ENCODE data around the gene BTBD7.

BTBD7 gene

DNA sequence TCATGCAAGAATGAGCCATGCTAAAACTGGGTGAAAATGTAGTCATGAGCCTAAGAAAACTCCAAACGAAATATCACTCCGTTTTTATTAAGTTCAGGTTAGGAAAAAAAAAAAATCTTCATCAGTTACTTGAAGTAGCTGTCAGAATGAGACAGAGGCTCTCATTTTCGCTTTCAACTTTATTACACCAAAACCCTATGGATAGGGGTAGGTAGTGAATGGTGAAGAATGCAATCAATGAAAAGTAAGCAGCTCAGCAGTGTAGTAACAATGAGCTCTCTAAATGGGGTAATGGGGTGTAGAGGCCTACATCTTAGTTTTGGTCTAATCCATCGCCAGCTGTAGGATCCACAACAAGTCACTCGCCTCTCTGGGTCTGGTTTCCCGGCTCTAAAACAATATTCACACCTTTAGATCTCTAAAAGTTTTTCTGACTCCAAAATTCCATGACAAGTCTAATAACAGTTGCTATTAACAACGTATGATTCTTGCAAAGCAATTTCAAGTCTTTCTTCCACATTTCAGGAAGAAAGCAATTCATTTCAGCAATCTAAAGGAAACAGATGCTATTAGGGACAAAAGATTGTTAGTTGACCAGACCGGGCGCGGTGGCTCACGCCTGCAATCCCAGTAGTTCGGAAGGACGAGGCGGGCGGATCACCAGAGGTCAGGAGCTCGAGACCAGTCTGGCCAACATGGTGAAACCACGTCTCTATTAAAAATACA lies 1.7 kb downstream of the BTBD7 start:
- in situ Hi-C loops (cut with MboI; ENCODE audit: low sequenced_read_pairs) = no loop called here

GRCh38 chr14:93330609-93331000 lies 2.2 kb downstream of the BTBD7 start:
- in situ Hi-C loops (cut with MboI; ENCODE audit: low sequenced_read_pairs) = no loop called here

- in situ Hi-C loops (cut with MboI; ENCODE audit: low sequenced_read_pairs) = no loop called here
These were observed 2.7 kb downstream of the BTBD7 start for GRCh38 chr14:93329965-93330608.

DNA sequence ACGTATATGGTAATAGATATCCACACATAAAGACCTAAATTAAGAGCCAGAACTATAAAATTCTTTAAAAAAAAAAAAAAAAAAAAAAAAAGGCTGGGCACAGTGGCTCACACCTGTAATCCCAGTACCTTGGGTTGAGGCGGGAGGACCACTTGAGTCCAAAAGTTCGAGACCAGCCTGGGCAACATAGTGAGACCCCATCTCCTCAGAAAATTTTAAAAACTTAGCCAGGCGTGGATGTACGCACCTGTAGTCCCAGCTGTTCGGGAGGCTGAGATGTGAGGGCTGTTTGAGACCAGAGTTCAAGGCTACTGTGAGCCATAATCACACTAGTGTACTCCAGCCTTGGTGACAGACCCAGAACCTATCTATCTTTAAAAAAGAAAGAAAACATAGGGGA lies 4.3 kb downstream of the BTBD7 start:
- in situ Hi-C loops (cut with MboI; ENCODE audit: low sequenced_read_pairs) = no loop called here

DNA sequence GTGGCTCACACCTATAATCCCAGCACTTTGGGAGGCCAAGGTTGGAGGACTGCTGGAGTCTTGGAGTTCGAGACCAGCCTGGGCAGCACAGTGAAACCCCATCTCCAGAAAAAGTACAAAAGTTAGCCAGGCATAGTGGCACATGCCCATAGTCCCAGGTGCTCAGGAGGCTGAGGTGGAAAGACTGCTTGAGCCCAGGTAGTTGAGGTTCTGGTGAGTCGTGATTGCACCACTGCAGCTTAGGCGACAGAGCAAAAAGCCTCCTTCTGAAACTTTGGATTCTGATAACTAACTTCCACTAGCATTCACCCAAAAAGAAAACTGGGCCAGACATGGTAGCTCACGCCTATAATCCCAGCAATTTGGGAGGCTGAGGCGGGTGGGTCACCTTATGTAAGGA lies 6.6 kb downstream of the BTBD7 start:
- in situ Hi-C loops (cut with MboI; ENCODE audit: low sequenced_read_pairs) = no loop called here

DNA sequence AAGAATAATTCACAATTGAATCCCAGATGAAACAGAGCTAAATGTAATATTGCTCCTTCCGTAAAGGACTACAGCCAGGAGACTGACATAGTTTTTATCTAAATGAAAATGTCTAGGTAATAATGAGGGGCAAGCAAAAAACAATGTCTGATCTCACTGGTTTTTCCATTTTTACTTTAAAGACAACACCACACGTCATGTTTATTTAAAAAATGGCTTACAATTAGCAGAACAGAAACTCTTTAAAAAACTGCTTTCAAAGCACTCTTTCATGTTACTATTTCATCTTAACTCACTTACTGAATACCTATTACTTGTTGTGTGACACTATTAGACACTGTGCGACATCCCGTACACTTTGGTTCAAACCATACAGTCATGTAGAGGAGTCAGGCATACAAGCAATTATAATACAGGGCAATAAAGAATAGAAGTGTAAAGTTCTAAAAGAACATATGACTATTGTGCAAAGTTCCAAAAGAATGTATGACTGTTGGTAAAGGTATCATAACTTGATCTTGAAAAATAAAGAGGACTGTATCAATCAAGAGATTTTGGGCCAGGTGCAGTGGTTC lies 9.1 kb downstream of the BTBD7 start:
- in situ Hi-C loops (cut with MboI; ENCODE audit: low sequenced_read_pairs) = no loop called here

GRCh38 chr14:93322929-93323599 lies 9.8 kb downstream of the BTBD7 start:
- in situ Hi-C loops (cut with MboI; ENCODE audit: low sequenced_read_pairs) = no loop called here

- in situ Hi-C loops (cut with MboI; ENCODE audit: low sequenced_read_pairs) = no loop called here
These were observed 12.3 kb downstream of the BTBD7 start for GRCh38 chr14:93320489-93320888.

DNA sequence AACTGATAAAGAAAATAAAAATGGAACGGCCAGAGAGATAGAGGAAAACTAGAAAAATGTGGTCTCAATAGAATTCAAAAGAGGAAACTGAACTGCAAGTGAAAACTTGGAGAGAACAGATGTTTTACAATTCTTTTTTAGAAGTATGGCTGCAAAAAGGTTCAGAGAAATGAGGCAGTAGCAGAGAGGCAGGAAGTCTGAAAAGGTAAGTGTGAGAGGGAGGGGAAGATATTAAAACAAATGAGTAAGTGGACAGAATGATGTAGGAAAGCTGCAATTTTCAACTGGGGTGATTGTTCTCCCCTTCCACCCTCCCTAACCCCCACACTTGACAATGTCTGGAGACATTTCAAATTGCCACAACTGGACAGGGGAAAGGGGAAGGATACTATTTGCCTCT lies 12.9 kb downstream of the BTBD7 start:
- in situ Hi-C loops (cut with MboI; ENCODE audit: low sequenced_read_pairs) = no loop called here

DNA sequence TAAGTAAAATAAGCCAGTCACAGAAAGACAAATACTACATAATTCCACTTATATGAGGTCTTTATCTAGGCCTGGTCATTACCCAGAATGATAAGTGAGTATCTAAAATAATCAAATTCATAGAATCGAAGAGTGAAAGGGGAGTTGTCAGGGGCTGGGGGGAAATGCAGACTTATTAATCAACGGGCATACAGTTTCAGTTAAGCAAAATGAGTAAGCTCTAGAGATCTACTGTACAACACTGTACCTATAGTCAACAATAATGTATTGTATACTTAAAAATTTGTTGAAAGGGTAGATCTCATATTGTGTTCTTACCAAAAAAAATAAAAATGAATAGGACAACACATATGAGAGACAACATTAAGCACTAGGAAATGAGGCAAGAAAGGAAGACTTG lies 13.3 kb downstream of the BTBD7 start:
- in situ Hi-C loops (cut with MboI; ENCODE audit: low sequenced_read_pairs) = no loop called here

DNA sequence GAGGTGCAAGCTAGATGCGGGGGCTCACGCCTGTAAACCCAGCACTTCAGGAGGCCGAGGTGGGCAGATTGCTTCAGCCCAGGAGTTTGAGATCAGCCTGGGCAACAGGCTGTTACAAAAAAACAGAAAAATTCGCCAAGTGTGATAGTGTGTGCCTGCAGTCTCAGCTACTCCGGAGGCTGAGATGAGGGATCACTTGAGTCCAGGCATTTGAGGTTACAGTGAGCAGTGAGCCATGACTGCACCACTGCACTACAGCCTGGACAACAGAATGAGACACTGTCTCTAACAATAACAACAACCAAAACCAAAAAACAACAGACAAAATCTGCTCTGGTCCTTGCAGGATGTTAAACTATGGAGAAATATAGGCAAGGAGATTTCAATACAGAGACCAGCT lies 13.9 kb downstream of the BTBD7 start:
- in situ Hi-C loops (cut with MboI; ENCODE audit: low sequenced_read_pairs) = no loop called here

DNA sequence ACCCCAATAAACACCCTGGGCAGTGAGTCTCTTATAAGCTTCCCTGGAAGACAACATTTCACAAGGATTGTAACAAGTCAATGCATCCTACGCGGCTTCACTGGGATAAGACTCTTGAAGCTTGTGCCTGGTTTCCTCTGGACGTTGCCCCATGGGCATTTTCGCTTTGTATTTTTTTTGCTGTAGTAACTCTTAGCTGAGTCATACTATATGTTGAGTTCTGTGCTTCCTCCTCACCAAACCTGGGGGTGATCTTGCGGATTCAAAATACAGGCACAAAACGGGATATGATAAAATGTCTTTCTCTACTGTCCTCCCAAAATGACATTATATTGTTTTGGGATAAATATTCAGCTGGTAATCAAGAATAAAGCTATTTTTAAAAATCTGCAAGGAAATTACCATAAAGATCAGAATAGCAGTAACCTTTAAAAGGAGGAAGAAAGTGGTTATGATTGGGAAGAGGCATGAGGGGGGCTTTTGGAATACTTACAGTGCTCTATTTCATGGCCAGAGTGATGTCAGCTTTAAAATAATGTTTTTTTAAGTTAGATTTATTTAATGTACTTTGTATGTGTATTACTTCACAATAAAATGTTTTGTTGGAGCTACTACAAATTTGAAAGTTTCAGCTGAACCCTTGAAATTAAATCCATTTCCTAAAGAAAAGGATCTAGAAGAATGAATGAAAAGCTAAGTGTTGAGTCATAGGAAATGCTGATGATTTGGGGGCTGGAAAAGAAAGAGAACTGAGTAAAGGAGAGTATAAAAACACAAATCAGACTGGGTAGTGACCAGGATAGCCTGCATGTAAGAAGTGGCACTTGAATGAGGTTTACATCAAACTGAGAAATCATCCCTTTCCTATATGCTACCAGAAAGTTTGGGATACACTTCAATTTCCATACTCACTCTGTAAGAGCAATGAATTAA lies 14.7 kb downstream of the BTBD7 start:
- in situ Hi-C loops (cut with MboI; ENCODE audit: low sequenced_read_pairs) = no loop called here

DNA sequence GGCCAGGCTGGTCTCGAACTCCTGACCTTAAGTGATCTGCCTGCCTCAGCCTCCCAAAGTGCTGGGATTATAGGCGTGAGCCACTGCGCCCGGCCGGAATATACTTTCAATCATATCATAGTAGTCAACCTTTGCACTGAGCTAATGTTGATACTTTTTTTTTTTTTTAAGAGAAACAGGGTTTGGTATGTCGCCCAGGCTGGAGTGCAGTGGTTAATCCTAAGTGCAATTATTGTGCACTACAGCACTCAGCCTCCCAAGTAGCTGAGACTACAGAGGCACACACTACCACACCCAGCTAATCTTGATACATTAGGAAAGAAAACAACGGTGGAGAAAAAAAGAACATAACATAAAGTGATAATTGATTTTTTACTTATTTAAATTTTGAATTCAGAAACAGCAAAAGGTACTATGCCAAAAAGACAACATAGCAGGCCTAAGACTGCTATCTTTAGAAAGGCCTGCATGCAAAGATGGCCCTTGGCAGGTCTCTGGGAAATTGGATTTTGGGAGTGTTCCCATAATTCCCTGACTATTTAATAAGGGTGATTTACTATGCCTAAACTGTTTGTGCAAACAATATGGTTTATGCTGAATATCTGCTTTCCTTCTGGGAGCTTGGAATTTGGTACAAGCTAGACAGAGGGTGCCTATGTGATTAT lies 15.5 kb downstream of the BTBD7 start:
- in situ Hi-C loops (cut with MboI; ENCODE audit: low sequenced_read_pairs) = no loop called here

- in situ Hi-C loops (cut with MboI; ENCODE audit: low sequenced_read_pairs) = no loop called here
These were observed 16.1 kb downstream of the BTBD7 start for GRCh38 chr14:93316716-93317115.

GRCh38 chr14:93315575-93315974 lies 17.3 kb downstream of the BTBD7 start:
- in situ Hi-C loops (cut with MboI; ENCODE audit: low sequenced_read_pairs) = no loop called here

DNA sequence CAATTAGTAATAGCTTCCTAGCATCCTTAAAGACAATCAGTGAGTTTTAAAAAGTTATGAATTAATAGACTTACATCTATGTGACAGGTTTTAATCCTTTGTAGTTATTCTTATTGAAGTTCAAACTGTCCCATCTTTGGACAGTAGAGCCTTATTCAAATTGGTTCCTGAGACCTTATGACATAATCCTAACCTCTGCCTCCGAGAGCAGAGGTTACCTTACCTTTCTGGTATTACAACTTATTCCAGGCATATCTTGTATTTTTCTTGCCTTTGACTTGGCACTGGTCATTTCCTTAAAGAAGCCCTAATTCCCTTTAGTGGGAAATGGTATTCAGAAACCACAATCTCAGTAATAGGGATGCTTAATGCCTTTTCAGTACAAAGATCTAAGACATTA lies 21.8 kb downstream of the BTBD7 start:
- in situ Hi-C loops (cut with MboI; ENCODE audit: low sequenced_read_pairs) = no loop called here

- in situ Hi-C loops (cut with MboI; ENCODE audit: low sequenced_read_pairs) = no loop called here
These were observed 23.3 kb downstream of the BTBD7 start for GRCh38 chr14:93309427-93309966.

- in situ Hi-C loops (cut with MboI; ENCODE audit: low sequenced_read_pairs) = no loop called here
These were observed 24.0 kb downstream of the BTBD7 start for GRCh38 chr14:93308686-93309345.

GRCh38 chr14:93306812-93307211 lies 26.0 kb downstream of the BTBD7 start:
- in situ Hi-C loops (cut with MboI; ENCODE audit: low sequenced_read_pairs) = no loop called here

All from HL-60/S4 (cell line).